ENCODE results near the gene ELP4. TPM values are rescaled to one million over a fixed set of nuclear protein-coding genes. Genes with fewer than 3 reads are reported as not detected.

ELP4 gene
- polyA plus RNA-seq, 2 of the 4 experiments (the other 2 are of a cell fraction): 16.9 to 26.0 TPM

DNA sequence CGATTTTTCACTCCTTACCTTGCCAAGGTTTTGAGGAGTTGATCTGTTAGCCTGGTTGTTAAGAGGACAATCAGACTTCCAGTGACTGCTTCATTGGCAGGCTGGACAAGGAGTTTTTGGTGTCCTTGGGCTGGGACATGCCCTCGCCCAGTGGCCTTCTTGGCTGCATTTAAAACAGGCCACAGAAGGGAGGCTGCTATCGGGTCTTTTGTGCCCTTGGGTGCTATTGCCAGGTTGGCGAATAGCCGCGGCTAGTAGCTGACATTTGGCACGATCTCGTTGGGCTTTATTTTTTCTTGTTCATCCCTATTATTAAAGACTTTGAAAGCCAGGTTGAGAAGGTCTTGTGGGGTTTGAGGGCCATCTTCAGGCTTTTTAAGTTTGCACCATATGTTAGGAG lies 99.4 kb downstream of the ELP4 start:
- H3K4me1 ChIP-seq: no peaks in the 10 kb centered on the region
- 90% methylated on average over 8 of the region's 8 CpGs for WGBS (ENCODE audit: missing lambda C conversion rate)
- ChIA-PET CTCF (no interaction called here), POLR2A (no interaction called here)
- ATAC-seq (no peak), FAIRE-seq (no peak), DNase-seq (ENCODE audit: low read depth in 1 of 2, low spot score in 1 of 2) (no peak)
- H3K27ac ChIP-seq: no peak overlapping the region
- no peak overlapping the region for H3K4me2 ChIP-seq
- H3K4me3 ChIP-seq: no peak overlapping the region
- no peaks in the 10 kb centered on the region for H3K9me3 ChIP-seq
- TF ChIP-seq HOXB13 (CRISPR knock-in tag; IDR thresholded peaks at IDR 0.05; ENCODE audit: low read depth) (no peak), PHF8 (IDR thresholded peaks at IDR 0.05; ENCODE audit: borderline replicate concordance, low read depth) (no peak), MYC (IDR thresholded peaks at IDR 0.05; ENCODE audit: borderline replicate concordance, low read length) (no peak), HOXA7 (CRISPR knock-in tag; IDR thresholded peaks at IDR 0.05) (no peak), ZNF302 (CRISPR knock-in tag; IDR thresholded peaks at IDR 0.05) (no peak), RNF2 (IDR thresholded peaks at IDR 0.05; ENCODE audit: borderline replicate concordance, low read depth) (no peak), HOXB5 (CRISPR knock-in tag; IDR thresholded peaks at IDR 0.05) (no peak), CBX8 (IDR thresholded peaks at IDR 0.05) (no peak), FOXS1 (CRISPR knock-in tag; IDR thresholded peaks at IDR 0.05) (no peak), RAD21 (conservative IDR thresholded peaks at IDR 0.05 in 1 of 2, IDR thresholded peaks at IDR 0.05 in 1 of 2) (no peak), NPAS2 (CRISPR knock-in tag; IDR thresholded peaks at IDR 0.05; ENCODE audit: borderline replicate concordance) (no peak)
- TF ChIP-seq, protein P1, sequence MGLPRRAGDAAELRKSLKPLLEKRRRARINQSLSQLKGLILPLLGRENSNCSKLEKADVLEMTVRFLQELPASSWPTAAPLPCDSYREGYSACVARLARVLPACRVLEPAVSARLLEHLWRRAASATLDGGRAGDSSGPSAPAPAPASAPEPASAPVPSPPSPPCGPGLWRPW (IDR thresholded peaks at IDR 0.05): no peak
- TF ChIP-seq, protein P2, sequence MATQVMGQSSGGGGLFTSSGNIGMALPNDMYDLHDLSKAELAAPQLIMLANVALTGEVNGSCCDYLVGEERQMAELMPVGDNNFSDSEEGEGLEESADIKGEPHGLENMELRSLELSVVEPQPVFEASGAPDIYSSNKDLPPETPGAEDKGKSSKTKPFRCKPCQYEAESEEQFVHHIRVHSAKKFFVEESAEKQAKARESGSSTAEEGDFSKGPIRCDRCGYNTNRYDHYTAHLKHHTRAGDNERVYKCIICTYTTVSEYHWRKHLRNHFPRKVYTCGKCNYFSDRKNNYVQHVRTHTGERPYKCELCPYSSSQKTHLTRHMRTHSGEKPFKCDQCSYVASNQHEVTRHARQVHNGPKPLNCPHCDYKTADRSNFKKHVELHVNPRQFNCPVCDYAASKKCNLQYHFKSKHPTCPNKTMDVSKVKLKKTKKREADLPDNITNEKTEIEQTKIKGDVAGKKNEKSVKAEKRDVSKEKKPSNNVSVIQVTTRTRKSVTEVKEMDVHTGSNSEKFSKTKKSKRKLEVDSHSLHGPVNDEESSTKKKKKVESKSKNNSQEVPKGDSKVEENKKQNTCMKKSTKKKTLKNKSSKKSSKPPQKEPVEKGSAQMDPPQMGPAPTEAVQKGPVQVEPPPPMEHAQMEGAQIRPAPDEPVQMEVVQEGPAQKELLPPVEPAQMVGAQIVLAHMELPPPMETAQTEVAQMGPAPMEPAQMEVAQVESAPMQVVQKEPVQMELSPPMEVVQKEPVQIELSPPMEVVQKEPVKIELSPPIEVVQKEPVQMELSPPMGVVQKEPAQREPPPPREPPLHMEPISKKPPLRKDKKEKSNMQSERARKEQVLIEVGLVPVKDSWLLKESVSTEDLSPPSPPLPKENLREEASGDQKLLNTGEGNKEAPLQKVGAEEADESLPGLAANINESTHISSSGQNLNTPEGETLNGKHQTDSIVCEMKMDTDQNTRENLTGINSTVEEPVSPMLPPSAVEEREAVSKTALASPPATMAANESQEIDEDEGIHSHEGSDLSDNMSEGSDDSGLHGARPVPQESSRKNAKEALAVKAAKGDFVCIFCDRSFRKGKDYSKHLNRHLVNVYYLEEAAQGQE (IDR thresholded peaks at IDR 0.05): no peak
- TF ChIP-seq, protein P3, sequence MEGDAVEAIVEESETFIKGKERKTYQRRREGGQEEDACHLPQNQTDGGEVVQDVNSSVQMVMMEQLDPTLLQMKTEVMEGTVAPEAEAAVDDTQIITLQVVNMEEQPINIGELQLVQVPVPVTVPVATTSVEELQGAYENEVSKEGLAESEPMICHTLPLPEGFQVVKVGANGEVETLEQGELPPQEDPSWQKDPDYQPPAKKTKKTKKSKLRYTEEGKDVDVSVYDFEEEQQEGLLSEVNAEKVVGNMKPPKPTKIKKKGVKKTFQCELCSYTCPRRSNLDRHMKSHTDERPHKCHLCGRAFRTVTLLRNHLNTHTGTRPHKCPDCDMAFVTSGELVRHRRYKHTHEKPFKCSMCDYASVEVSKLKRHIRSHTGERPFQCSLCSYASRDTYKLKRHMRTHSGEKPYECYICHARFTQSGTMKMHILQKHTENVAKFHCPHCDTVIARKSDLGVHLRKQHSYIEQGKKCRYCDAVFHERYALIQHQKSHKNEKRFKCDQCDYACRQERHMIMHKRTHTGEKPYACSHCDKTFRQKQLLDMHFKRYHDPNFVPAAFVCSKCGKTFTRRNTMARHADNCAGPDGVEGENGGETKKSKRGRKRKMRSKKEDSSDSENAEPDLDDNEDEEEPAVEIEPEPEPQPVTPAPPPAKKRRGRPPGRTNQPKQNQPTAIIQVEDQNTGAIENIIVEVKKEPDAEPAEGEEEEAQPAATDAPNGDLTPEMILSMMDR (IDR thresholded peaks at IDR 0.05): no peak
- TF ChIP-seq, protein P4, sequence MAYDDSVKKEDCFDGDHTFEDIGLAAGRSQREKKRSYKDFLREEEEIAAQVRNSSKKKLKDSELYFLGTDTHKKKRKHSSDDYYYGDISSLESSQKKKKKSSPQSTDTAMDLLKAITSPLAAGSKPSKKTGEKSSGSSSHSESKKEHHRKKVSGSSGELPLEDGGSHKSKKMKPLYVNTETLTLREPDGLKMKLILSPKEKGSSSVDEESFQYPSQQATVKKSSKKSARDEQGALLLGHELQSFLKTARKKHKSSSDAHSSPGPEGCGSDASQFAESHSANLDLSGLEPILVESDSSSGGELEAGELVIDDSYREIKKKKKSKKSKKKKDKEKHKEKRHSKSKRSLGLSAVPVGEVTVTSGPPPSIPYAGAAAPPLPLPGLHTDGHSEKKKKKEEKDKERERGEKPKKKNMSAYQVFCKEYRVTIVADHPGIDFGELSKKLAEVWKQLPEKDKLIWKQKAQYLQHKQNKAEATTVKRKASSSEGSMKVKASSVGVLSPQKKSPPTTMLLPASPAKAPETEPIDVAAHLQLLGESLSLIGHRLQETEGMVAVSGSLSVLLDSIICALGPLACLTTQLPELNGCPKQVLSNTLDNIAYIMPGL (CRISPR knock-in tag; IDR thresholded peaks at IDR 0.05; ENCODE audit: borderline replicate concordance): no peak

DNA sequence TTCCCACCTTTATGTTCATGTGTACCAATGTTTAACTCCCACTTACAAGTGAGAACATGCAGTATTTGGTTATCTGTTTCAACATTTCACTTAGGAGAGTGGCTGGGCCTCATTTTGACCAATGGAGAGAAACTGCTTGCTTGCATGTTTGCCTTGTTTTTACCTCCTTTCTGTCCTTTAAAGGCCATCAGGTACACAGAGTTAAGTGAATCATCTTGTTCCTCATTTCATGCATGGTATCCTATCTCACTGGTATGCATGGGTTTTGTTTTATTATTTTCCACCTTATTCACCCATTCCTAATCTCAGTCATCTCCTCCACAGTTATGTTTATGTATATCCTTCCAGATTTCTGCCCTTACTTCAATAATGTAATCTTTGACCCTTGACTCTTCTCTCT lies 101.0 kb downstream of the ELP4 start:
- H3K4me2 ChIP-seq: no peak overlapping the region
- H3K4me1 ChIP-seq: no peaks in the 10 kb centered on the region

More for the DNA sequence above, 101.0 kb downstream of the ELP4 start:
- Histone ChIP-seq H3K27ac (no peak overlapping the region), H3K9me3 (no peaks in the 10 kb centered on the region), H3K4me3 (no peak overlapping the region)
- POLR2A ChIA-PET: no interaction called here
- CTCF ChIA-PET: no interaction called here
- no peak for ATAC-seq
- DNase-seq (ENCODE audit: low read depth in 1 of 2, low spot score in 1 of 2): no peak
- FAIRE-seq: no peak
- TF ChIP-seq, protein P5, sequence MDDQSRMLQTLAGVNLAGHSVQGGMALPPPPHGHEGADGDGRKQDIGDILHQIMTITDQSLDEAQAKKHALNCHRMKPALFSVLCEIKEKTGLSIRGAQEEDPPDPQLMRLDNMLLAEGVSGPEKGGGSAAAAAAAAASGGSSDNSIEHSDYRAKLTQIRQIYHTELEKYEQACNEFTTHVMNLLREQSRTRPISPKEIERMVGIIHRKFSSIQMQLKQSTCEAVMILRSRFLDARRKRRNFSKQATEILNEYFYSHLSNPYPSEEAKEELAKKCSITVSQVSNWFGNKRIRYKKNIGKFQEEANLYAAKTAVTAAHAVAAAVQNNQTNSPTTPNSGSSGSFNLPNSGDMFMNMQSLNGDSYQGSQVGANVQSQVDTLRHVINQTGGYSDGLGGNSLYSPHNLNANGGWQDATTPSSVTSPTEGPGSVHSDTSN (IDR thresholded peaks at IDR 0.05): no peak
- no peak for TF ChIP-seq NR3C1 (IDR thresholded peaks at IDR 0.05)
- TF ChIP-seq ZNF302 (CRISPR knock-in tag; IDR thresholded peaks at IDR 0.05): no peak
- TF ChIP-seq RFX5 (IDR thresholded peaks at IDR 0.05): no peak
- no peak for TF ChIP-seq MYC (IDR thresholded peaks at IDR 0.05; ENCODE audit: borderline replicate concordance, low read length)
- TF ChIP-seq HDAC2 (IDR thresholded peaks at IDR 0.05): no peak
- TF ChIP-seq, protein P6, sequence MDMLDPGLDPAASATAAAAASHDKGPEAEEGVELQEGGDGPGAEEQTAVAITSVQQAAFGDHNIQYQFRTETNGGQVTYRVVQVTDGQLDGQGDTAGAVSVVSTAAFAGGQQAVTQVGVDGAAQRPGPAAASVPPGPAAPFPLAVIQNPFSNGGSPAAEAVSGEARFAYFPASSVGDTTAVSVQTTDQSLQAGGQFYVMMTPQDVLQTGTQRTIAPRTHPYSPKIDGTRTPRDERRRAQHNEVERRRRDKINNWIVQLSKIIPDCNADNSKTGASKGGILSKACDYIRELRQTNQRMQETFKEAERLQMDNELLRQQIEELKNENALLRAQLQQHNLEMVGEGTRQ (IDR thresholded peaks at IDR 0.05): no peak
- TF ChIP-seq ESRRA (IDR thresholded peaks at IDR 0.05; ENCODE audit: borderline replicate concordance, low read length): no peak
- TF ChIP-seq HEYL (CRISPR knock-in tag; IDR thresholded peaks at IDR 0.05): no peak
- TF ChIP-seq RNF2 (IDR thresholded peaks at IDR 0.05; ENCODE audit: borderline replicate concordance, low read depth): no peak
- TF ChIP-seq FOXS1 (CRISPR knock-in tag; IDR thresholded peaks at IDR 0.05): no peak
- TF ChIP-seq RARB (CRISPR knock-in tag; IDR thresholded peaks at IDR 0.05): no peak
- TF ChIP-seq, protein P1 (IDR thresholded peaks at IDR 0.05): no peak
- no peak for TF ChIP-seq NPAS2 (CRISPR knock-in tag; IDR thresholded peaks at IDR 0.05; ENCODE audit: borderline replicate concordance)
- no peak for TF ChIP-seq CEBPB (IDR thresholded peaks at IDR 0.05)
- TF ChIP-seq CHD2 (IDR thresholded peaks at IDR 0.05; ENCODE audit: low read length, partially characterized antibody): no peak

Measured in A549 (cell line).